Activated T-cell treated with anti-CD3 and anti-CD28 coated beads for 24 hours (primary cell): ENCODE data around the gene NMT1.

Experiments used
- DNase-seq: peaks from one replicate; pipeline ENCODE4 v3.0.0-alpha.2; 2020; ENCODE audit warnings: low read depth

Gene NMT1

GRCh38 chr17:45155483-45155882 lies 94.4 kb downstream of the NMT1 start:
- DNase-seq: no peak

- no peak for DNase-seq
These were observed 95.1 kb downstream of the NMT1 start for GRCh38 chr17:45156242-45156641.
